HG02970 (cell line): ENCODE measurements around the gene EVA1A.

Source experiments
- ATAC-seq: cut with Tn5 transposase; IDR thresholded peaks from one replicate; pipeline ENCODE4 v1.9.1; 2021; ENCODE audit warnings: mild to moderate bottlenecking, moderate library complexity, moderate number of reproducible peaks; ENCODE audit not compliant: unreplicated experiment, low FRiP score

The EVA1A gene

DNA sequence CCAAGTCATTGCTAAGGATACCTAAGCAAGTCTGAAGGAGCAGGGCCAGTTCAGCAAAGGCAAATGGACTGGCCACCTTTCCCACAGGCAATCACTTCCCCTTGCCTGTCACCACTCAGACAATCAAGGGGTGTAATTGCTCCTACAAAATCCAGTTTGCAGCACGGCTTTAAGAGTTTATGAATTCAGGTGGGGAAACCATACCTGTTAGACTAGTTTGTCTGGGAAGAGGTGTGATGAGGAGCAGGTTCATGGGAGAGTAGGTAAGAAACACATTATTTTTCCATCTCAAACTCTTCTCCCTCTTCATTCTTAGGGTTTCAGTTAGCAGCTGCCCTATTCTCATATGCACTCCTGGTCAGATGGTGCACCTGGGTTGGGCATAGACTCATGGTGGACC lies 102.5 kb downstream of the EVA1A start:
- ATAC-seq = no peak

DNA sequence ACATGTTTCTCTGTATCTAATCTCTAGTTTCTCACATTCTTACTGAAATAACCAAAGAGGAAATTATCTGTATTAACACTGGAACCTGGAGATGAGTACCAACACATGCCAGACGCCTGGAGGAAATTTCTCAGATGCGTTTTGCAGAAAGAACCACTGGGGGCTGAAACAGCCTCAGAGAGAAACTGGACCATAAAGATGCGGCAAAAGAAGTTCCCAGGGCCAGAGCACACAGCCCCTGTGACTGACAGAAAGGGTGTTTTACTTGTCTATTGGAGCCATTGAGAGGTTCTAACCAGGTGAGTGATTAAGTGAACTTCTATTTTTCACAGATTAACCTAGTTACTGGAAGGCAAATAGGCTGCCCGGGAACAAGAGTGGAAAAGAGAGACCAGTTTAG lies 103.9 kb downstream of the EVA1A start:
- ATAC-seq = no peak

DNA sequence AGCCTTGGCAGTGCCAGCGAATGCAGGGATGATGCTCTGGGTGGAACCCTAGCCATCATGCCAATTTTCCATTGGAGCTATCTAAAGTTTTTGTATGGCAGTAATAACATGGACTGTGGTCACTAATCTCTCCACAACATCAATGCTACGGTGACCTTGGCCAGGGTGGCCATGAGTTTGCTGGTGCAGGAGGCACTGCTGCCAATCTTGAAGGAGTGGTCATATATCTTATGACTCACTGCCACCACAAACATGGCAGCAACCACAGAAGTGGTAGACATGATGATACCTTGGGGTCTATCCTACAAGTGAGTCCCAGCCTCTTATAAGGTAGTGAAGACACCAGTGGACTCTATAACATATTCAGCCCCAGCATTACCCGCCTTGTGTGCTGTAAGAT lies 104.6 kb downstream of the EVA1A start:
- no peak for ATAC-seq

DNA sequence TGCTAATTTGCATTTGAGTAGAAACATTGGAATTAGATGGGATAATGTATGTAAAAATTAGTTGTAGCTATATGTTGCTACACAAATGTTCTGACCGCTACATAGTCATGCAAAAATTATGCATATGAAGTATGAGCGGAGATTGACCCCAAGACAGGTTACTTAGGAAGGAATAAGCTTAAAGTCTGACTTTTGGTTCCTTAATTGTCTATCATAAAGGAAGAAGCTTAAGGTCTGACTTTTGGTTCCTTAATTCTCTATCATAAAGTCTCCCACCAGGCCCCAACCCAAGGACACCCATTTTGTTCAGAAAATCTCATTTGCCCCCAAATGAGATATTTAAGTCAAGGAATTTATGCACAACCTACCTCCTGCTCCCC lies 106.5 kb downstream of the EVA1A start:
- no peak for ATAC-seq

DNA sequence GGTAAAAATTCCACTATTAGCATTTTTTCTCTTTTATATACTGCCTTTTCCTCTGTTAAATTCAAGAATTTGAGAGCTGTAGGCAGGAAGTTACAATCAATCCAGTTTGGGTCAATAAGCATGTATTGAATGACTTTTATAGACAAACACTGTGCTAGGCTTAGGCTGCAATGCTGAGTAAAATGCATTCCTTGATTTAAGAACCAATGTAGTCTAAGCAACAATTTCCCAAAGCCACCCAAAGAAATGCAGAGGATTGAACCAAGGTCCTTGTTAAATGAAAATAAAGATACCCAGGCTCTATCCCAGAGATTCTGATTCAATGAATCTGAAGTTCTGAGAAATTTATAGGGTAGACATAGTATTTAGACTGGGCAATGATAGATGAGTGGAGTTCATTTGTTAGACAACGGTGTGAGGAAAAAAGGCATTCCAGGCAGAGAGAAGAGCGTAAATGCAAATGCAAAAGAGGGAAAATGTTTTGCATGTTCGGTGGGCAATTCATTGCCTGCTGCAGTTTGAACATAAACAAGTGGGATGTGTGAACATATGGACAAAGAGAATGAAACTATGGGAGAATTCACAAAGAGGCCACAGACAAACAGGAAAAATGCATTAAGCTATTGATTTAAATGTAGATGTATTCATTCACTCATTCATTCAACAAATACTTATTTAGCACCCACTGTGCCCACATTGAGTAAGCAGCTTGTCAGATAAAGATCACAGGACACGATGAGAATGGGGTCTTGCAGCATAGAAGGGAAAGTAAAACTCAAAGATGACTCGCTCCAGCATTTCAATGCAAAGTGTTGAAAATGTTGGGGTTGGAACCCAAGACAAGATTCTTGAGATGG lies 107.1 kb downstream of the EVA1A start:
- no peak for ATAC-seq

DNA sequence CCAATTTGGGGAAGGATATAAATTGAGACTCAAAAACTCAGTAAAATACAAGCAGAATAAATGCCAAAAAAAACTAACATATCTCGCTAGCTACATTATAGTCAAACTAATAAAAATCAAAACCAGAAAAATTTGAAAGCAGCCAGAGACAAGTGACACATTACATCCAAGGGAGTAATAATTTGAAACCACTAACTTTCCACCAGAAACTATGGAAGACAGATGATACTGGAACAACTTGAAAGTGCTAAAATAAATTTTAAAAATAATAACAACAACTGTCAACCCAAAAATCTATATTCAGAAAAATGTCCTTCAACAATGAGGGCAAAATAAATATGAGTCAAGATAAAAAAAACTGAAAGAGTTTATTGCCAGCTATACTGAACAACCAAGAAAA lies 110.7 kb downstream of the EVA1A start:
- ATAC-seq = no peak

DNA sequence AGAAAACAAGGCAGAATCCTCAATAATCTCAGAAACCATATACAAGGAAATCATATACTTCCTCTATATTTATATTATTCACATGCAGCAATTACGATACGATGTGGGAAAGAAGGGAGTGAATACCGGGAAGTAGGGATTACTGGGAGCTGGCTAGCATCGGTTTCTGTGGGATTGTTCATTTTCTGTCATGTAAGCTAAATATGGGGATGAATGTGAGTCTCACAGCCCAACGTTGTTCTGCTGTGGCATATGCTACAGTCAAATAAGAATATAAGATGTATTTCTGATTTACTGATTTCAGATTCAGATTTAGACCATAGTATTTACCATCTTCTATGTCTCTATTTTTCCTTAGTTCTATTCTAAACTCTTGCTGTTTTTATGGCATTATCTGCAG lies 113.6 kb downstream of the EVA1A start:
- ATAC-seq = no peak
